Measurements from ENCODE around the gene BIN1. TPM values are rescaled to one million over a fixed set of nuclear protein-coding genes. Genes with fewer than 3 reads are reported as not detected.

Gene BIN1
- total and polyA plus RNA-seq, 2 of the 4 experiments (the other 2 are of a cell fraction), result 18.1 to 25.7 TPM

DNA sequence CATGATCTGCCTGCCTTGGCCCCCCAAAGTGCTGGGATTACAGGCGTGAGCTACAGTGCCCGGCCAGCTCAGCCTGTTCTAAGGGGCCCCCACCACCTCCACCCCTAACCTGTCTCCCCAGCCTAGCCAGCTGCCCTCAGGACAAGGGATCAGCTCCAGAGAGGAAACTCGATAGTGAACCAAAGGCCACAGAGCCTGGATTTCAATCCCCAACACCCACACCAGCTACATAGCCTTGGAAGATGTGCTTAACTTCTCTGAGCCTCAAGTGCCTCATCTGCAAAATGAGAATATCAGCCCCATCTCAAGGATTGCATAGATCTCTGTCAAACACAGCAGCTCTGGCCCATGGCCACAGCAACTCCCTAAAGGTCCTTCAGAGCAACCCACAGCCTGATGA is 32.0 kb downstream of the BIN1 start:
- Histone ChIP-seq H3K9me3 (ENCODE audit: control insufficient read depth, insufficient read depth, low read length) (no peaks in the 10 kb centered on the region), H2BK120ac (ENCODE audit: low read depth, low read length) (no peak overlapping the region), H3K56ac (ENCODE audit: extremely low read depth, insufficient read depth, low read length) (no peak overlapping the region), H3K18ac (ENCODE audit: low read depth, low read length) (no peak overlapping the region), H3K27ac (ENCODE audit: insufficient read depth, low read length) (no peak overlapping the region), H3K36me3 (ENCODE audit: control insufficient read depth, insufficient read depth, low read length) (peaks cover 10% of the 10 kb centered on the region), H3K4me3 (ENCODE audit: insufficient read depth, low read depth, low read length) (no peak overlapping the region), H3K9me1 (ENCODE audit: insufficient read depth, low read length) (peaks cover 3% of the 10 kb centered on the region; the same call in 1 of the 2 replicates), H3K23ac (ENCODE audit: low read depth, low read length) (no peak overlapping the region), H4K8ac (ENCODE audit: low read depth in 2 of 2, low read length in 2 of 2) (no peak overlapping the region), H3K27me3 (ENCODE audit: control insufficient read depth, insufficient read depth, low read length) (no peaks in the 10 kb centered on the region), H2BK15ac (ENCODE audit: low read depth, low read length) (no peak overlapping the region), H3K9ac (ENCODE audit: low read depth, low read length) (no peak overlapping the region), H3K4ac (ENCODE audit: low read depth, low read length) (no peak overlapping the region), H2BK20ac (ENCODE audit: low read depth, low read length) (no peak overlapping the region), H2AK9ac (replicated peaks; ENCODE audit: low read depth, low read length, poor library complexity) (no peak overlapping the region), H2BK5ac (ENCODE audit: low read depth, low read length, poor library complexity, severe bottlenecking) (no peak overlapping the region), H2AK5ac (ENCODE audit: low read depth, low read length) (no peak overlapping the region), H3K4me1 (ENCODE audit: control insufficient read depth, insufficient read depth, low read length) (peaks cover 5% of the 10 kb centered on the region; the same call in 1 of the 2 replicates), H2AFZ (replicated peaks; ENCODE audit: low read length, poor library complexity) (no peak overlapping the region), H3K79me1 (ENCODE audit: low read depth in 1 of 2, low read length in 2 of 2) (peaks cover 10 to 33% of the 10 kb centered on the region in 2 experiments; a peak in 2 of 4 replicates), H4K91ac (ENCODE audit: insufficient read depth, low read depth, low read length) (no peak overlapping the region; the same call in 1 of the 2 replicates), H4K20me1 (ENCODE audit: insufficient read depth, low read length) (peaks cover 47% of the 10 kb centered on the region), H3K14ac (replicated peaks; ENCODE audit: low read depth, low read length) (no peak overlapping the region), H4K5ac (ENCODE audit: low read depth, low read length) (no peak overlapping the region), H3K4me2 (ENCODE audit: low read depth, low read length) (no peak overlapping the region)
- BruUV-seq (replicated peaks), result no TSS peak
- TF ChIP-seq MAFK (IDR thresholded peaks at IDR 0.05; ENCODE audit: low read depth, low read length), result no peak
- no peak for TF ChIP-seq RFX5 (IDR thresholded peaks at IDR 0.05; ENCODE audit: low read depth, low read length)
- no peak for TF ChIP-seq POLR2A (IDR thresholded peaks at IDR 0.05; ENCODE audit: low read depth, low read length)
- TF ChIP-seq MXI1 (IDR thresholded peaks at IDR 0.05; ENCODE audit: borderline replicate concordance, low read depth, low read length), result no peak
- TF ChIP-seq NFE2L2 (IDR thresholded peaks at IDR 0.05; ENCODE audit: low read depth, low read length), result no peak
- ChIA-PET CTCF (interaction anchor here (0.6 kb wide), 1 partner anchor 13 kb away, joined by 3 read pairs; no protein-coding TSS in a partner anchor), POLR2A (ENCODE audit: unreplicated experiment) (no interaction called here)
- in situ Hi-C loops (cut with MboI; ENCODE audit: low sequenced_read_pairs) (loop anchor here (5.0 kb wide), 1 partner anchor 77 kb away; no protein-coding TSS in a partner anchor), intact Hi-C loops (cut with micrococcal nuclease) (no loop called here), dilution Hi-C loops (cut with HindIII; ENCODE audit: low sequenced_read_pairs, unreplicated experiment) (no loop called here)
- no peak for DNase-seq
- no peak for ATAC-seq (ENCODE audit: low read depth)
- 77% methylated on average over 2 of the region's 3 CpGs; no CpG with 5 or more reads in 1 of the 2 experiments for WGBS, 2 experiments (ENCODE audit: extremely low coverage in 2 of 2, insufficient read length in 1 of 2)

All from IMR-90 (cell line).